ENCODE measurements around the gene ZDHHC4.

- TF ChIP-seq EZH2 (IDR thresholded peaks at IDR 0.05) (no peak), POLR2AphosphoS5 (IDR thresholded peaks at IDR 0.05; ENCODE audit: borderline replicate concordance, low read depth, low read length) (no peak), FOXP2 (optimal IDR thresholded peaks at IDR 0.05; ENCODE audit: control extremely low read depth, extremely low read length, insufficient read depth) (no peak)
Observed at GRCh38 chr7:6528401-6529130, 48.7 kb upstream of the ZDHHC4 start.

Data from SK-N-MC (cell line).